ENCODE results near the gene CR1. TPM values are rescaled to one million over a fixed set of nuclear protein-coding genes. Genes with fewer than 3 reads are reported as not detected.

CR1 gene
- total and polyA plus RNA-seq, 9 of the 15 experiments (the other 6 are each of a cell fraction or from before 2014, with no cell fraction given), result 0.07 to 0.47 (median 0.18) TPM

GRCh38 chr1:207649210-207649753 lies 153.3 kb downstream of the CR1 start:
- CTCF ChIA-PET (ENCODE audit: low intra/inter-chr PET ratio), result no interaction called here
- peak overlapping the region; percentile 74 to 75; a peak in 3 of 4 replicates for H3K9ac ChIP-seq (ENCODE audit: insufficient read depth in 1 of 2, low read depth in 2 of 2, low read length in 2 of 2)
- WGBS (ENCODE audit: insufficient coverage, low coverage, missing lambda C conversion rate), result 19% methylated on average over 5 of the region's 5 CpGs
- peaks cover 12% of the 10 kb centered on the region; the same call in 2 of the 3 replicates for H3K36me3 ChIP-seq (ENCODE audit: control insufficient read depth, insufficient read depth, low read length)
- H4K20me1 ChIP-seq (replicated peaks; ENCODE audit: control insufficient read depth, insufficient read depth, low read length), result no peaks in the 10 kb centered on the region
- H3K9me3 ChIP-seq (replicated peaks; ENCODE audit: control insufficient read depth, insufficient read depth, low read depth, low read length), result no peaks in the 10 kb centered on the region
- intact Hi-C loops (cut with micrococcal nuclease), result loop anchor here (5.0 to 10.0 kb wide), 2 partner anchors 103 to 594 kb away; partner anchors contain the start of genes CD46, PFKFB2 and YOD1
- in situ Hi-C loops (cut with MboI), result no loop called here
- peaks cover 94% of the 10 kb centered on the region for H3K79me2 ChIP-seq (ENCODE audit: control insufficient read depth, insufficient read depth, low read length)
- peak overlapping the region; percentile 56; the same call in 1 of the 2 replicates for H2AFZ ChIP-seq (ENCODE audit: low read depth, low read length)
- DNase-seq (ENCODE audit: extremely low read depth in 1 of 4, low spot score in 3 of 4), result no peak
- POLR2A ChIA-PET, result interaction anchor here (0.9 to 2.3 kb wide), 10 partner anchors 9 to 130 kb away, joined by 3 to 21 read pairs (median 4); no protein-coding TSS in a partner anchor
- H3K4me3 ChIP-seq, result peak overlapping the region; percentile 5; the same call in 1 of the 2 replicates
- no peak for ATAC-seq
- no peak for FAIRE-seq
- H3K4me2 ChIP-seq (ENCODE audit: insufficient read depth, low read length), result peak overlapping the region; percentile 96
- no peaks in the 10 kb centered on the region for H3K9me1 ChIP-seq (ENCODE audit: control insufficient read depth, insufficient read depth, low read length)
- peaks cover 30 to 41% of the 10 kb centered on the region in 2 experiments for H3K4me1 ChIP-seq (replicated peaks in 1 of 2; ENCODE audit: control insufficient read depth in 2 of 2, insufficient read depth in 2 of 2, low read length in 2 of 2)
- BruUV-seq (replicated peaks), result no TSS peak
- H3K27me3 ChIP-seq (ENCODE audit: control insufficient read depth in 2 of 2, insufficient read depth in 2 of 2, low read length in 2 of 2), result no peaks in the 10 kb centered on the region
- peak overlapping the region; percentile 88 for H3K27ac ChIP-seq (ENCODE audit: extremely low read depth, low read depth, low read length)
- no peak for TF ChIP-seq CHD4 (IDR thresholded peaks at IDR 0.05; ENCODE audit: insufficient read depth, insufficient replicate concordance, low read depth, low read length, poor library complexity, severe bottlenecking)
- TF ChIP-seq ASH1L (IDR thresholded peaks at IDR 0.05; ENCODE audit: borderline replicate concordance, low read depth, partially characterized antibody), result no peak
- TF ChIP-seq ZNF740 (CRISPR knock-in tag; IDR thresholded peaks at IDR 0.05), result no peak
- 0 out of 4 replicates have a peak, but pooled peaks of 1 of the 2 experiments have one; percentile 18 for TF ChIP-seq ZNF740 (tag; IDR thresholded peaks at IDR 0.05)
- no peak for TF ChIP-seq FOSL1 (tag; conservative IDR thresholded peaks at IDR 0.05)
- TF ChIP-seq ZNF75A (CRISPR knock-in tag; IDR thresholded peaks at IDR 0.05), result no peak
- 0 out of 4 replicates have a peak, but pooled peaks of 1 of the 2 experiments have one; percentile 14 for TF ChIP-seq HDAC1 (IDR thresholded peaks at IDR 0.05)
- TF ChIP-seq ZNF280A (IDR thresholded peaks at IDR 0.05; ENCODE audit: low read depth, partially characterized antibody), result no peak
- TF ChIP-seq ID3 (CRISPR knock-in tag; IDR thresholded peaks at IDR 0.05), result no peak
- TF ChIP-seq ID3 (tag; IDR thresholded peaks at IDR 0.05), result no peak; the same call in 1 of the 2 replicates
- TF ChIP-seq NR3C1 (CRISPR knock-in tag; IDR thresholded peaks at IDR 0.05), result no peak
- peak in 1 of 2 experiments; percentile 67; a peak in 1 of 4 replicates for TF ChIP-seq SRF (CRISPR knock-in tag; IDR thresholded peaks at IDR 0.05)
- peak; percentile 35; the same call in 1 of the 2 replicates for TF ChIP-seq ZFX (CRISPR knock-in tag; IDR thresholded peaks at IDR 0.05)
- TF ChIP-seq LCOR (CRISPR knock-in tag; IDR thresholded peaks at IDR 0.05), result no peak
- no peak for TF ChIP-seq NCOA6 (IDR thresholded peaks at IDR 0.05)
